ENCODE results near the gene NHLH2. TPM values are rescaled to one million over a fixed set of nuclear protein-coding genes. Genes with fewer than 3 reads are reported as not detected.

NHLH2 gene
- total and polyA plus RNA-seq, 2 donors (not counting 1 experiment from before 2014, with no cell fraction given): not detected

GRCh38 chr1:115869064-115869463 is 28.1 kb upstream of the NHLH2 start:
- Mint-ChIP-seq H3K9me3 (ENCODE audit: insufficient read depth) (no peaks in the 10 kb centered on the region), H3K4me3 (no peak overlapping the region), H3K4me1 (no peaks in the 10 kb centered on the region), H3K27me3 (no peaks in the 10 kb centered on the region), H3K27ac (no peak overlapping the region)
- H3K4me3 ChIP-seq (ENCODE audit: control extremely low read depth in 1 of 5, extremely low read depth in 1 of 5, insufficient read depth in 1 of 5, low read depth in 2 of 5, low read length in 4 of 5): no peak overlapping the region
- TF ChIP-seq EZH2 (IDR thresholded peaks at IDR 0.05; ENCODE audit: borderline replicate concordance, insufficient read depth, low read depth, low read length, poor library complexity, severe bottlenecking): no peak
- CTCF ChIA-PET: no interaction called here
- no peaks in the 10 kb centered on the region for H3K27me3 ChIP-seq (replicated peaks in 1 of 4; ENCODE audit: control extremely low read depth in 1 of 4, control insufficient read depth in 3 of 4, insufficient read depth in 4 of 4, low read length in 3 of 4)
- DNase-seq (no peak), ATAC-seq (ENCODE audit: low read depth) (no peak)
- H3K9ac ChIP-seq (ENCODE audit: low read length): no peak overlapping the region
- POLR2A ChIA-PET: no interaction called here
- H3K79me2 ChIP-seq (ENCODE audit: control insufficient read depth, insufficient read depth, low read length): no peaks in the 10 kb centered on the region
- no peaks in the 10 kb centered on the region for H4K20me1 ChIP-seq (ENCODE audit: control insufficient read depth, insufficient read depth, low read length, poor library complexity, severe bottlenecking)
- no peaks in the 10 kb centered on the region for H3K9me3 ChIP-seq (ENCODE audit: control extremely low read depth in 1 of 3, control insufficient read depth in 2 of 3, insufficient read depth in 1 of 3, low read length in 2 of 3)
- no peak overlapping the region for H2AFZ ChIP-seq (ENCODE audit: insufficient read depth, low read depth, low read length, poor library complexity, severe bottlenecking)
- intact Hi-C loops (cut with micrococcal nuclease): no loop called here
- no peaks in the 10 kb centered on the region for H3K4me1 ChIP-seq (ENCODE audit: control insufficient read depth in 2 of 2, insufficient read depth in 2 of 2, low read length in 2 of 2)
- no peak overlapping the region for H3K4me2 ChIP-seq (replicated peaks; ENCODE audit: low read depth, low read length, poor library complexity, severe bottlenecking)
- H3K36me3 ChIP-seq (replicated peaks in 1 of 2; ENCODE audit: control extremely low read depth in 1 of 2, control insufficient read depth in 1 of 2, extremely low read depth in 1 of 2, insufficient read depth in 2 of 2, low read length in 1 of 2): no peaks in the 10 kb centered on the region
- H3K27ac ChIP-seq (ENCODE audit: low read length in 2 of 2): no peak overlapping the region
- WGBS (ENCODE audit: insufficient coverage): no CpG with 5 or more reads among the region's 5 CpGs

GRCh38 chr1:115867216-115867615 is 26.3 kb upstream of the NHLH2 start:
- Histone ChIP-seq H3K27me3 (replicated peaks in 1 of 4; ENCODE audit: control extremely low read depth in 1 of 4, control insufficient read depth in 3 of 4, insufficient read depth in 4 of 4, low read length in 3 of 4) (no peaks in the 10 kb centered on the region), H3K4me1 (ENCODE audit: control insufficient read depth in 2 of 2, insufficient read depth in 2 of 2, low read length in 2 of 2) (no peaks in the 10 kb centered on the region), H3K27ac (ENCODE audit: low read length in 2 of 2) (no peak overlapping the region), H4K20me1 (ENCODE audit: control insufficient read depth, insufficient read depth, low read length, poor library complexity, severe bottlenecking) (no peaks in the 10 kb centered on the region), H3K79me2 (ENCODE audit: control insufficient read depth, insufficient read depth, low read length) (no peaks in the 10 kb centered on the region), H3K36me3 (replicated peaks in 1 of 2; ENCODE audit: control extremely low read depth in 1 of 2, control insufficient read depth in 1 of 2, extremely low read depth in 1 of 2, insufficient read depth in 2 of 2, low read length in 1 of 2) (no peaks in the 10 kb centered on the region), H3K9ac (ENCODE audit: low read length) (no peak overlapping the region), H3K4me3 (ENCODE audit: control extremely low read depth in 1 of 5, extremely low read depth in 1 of 5, insufficient read depth in 1 of 5, low read depth in 2 of 5, low read length in 4 of 5) (no peak overlapping the region), H3K9me3 (ENCODE audit: control extremely low read depth in 1 of 3, control insufficient read depth in 2 of 3, insufficient read depth in 1 of 3, low read length in 2 of 3) (no peaks in the 10 kb centered on the region), H2AFZ (ENCODE audit: insufficient read depth, low read depth, low read length, poor library complexity, severe bottlenecking) (no peak overlapping the region), H3K4me2 (replicated peaks; ENCODE audit: low read depth, low read length, poor library complexity, severe bottlenecking) (no peak overlapping the region)
- intact Hi-C loops (cut with micrococcal nuclease): no loop called here
- ATAC-seq (ENCODE audit: low read depth) (no peak), DNase-seq (no peak)
- CTCF ChIA-PET: no interaction called here
- TF ChIP-seq EZH2 (IDR thresholded peaks at IDR 0.05; ENCODE audit: borderline replicate concordance, insufficient read depth, low read depth, low read length, poor library complexity, severe bottlenecking) (no peak), CTCF (IDR thresholded peaks at IDR 0.05) (no peak)
- POLR2A ChIA-PET: no interaction called here
- H3K27ac Mint-ChIP-seq: no peak overlapping the region
- no peak overlapping the region for H3K4me3 Mint-ChIP-seq
- H3K9me3 Mint-ChIP-seq (ENCODE audit: insufficient read depth): no peaks in the 10 kb centered on the region
- 80% methylated on average over 1 of the region's 1 CpG for WGBS (ENCODE audit: insufficient coverage)
- H3K4me1 Mint-ChIP-seq: no peaks in the 10 kb centered on the region
- peaks cover 14% of the 10 kb centered on the region for H3K27me3 Mint-ChIP-seq
